HepG2 (cell line): ENCODE data around the gene CNP. TPM values are rescaled to one million over a fixed set of nuclear protein-coding genes. Genes with fewer than 3 reads are reported as not detected.

Experiments used
- AGO2 ChIP-seq: fragments of 200-400 bp; formaldehyde crosslinking; optimal IDR thresholded peaks from 2 replicates; pipeline ENCODE3; 2017; ENCODE audit warnings: mild to moderate bottlenecking, low read depth, low read length, moderate library complexity
- CSRNP1 ChIP-seq: sonication (generic); formaldehyde crosslinking; IDR thresholded peaks from 2 replicates; pipeline ENCODE4 v1.8.1; 2023; ENCODE audit warnings: mild to moderate bottlenecking, missing genetic modification reagents
- MIER3 ChIP-seq: IDR thresholded peaks from 2 replicates; pipeline ENCODE4 v1.6.1; 2016; ENCODE audit warnings: missing compliant biosample characterization, borderline replicate concordance
- MLLT10 ChIP-seq: sonication (generic); formaldehyde crosslinking; IDR thresholded peaks from 2 replicates; pipeline ENCODE4 v1.4.0; 2020; ENCODE audit warnings: missing genetic modification reagents
- SMC3 ChIP-seq: IDR thresholded peaks from 2 replicates; pipeline ENCODE4 v1.6.1; 2011; ENCODE audit warnings: low read length, improper control_type of control experiment
- SNAI1 ChIP-seq: sonication (generic); formaldehyde crosslinking; IDR thresholded peaks from 2 replicates; pipeline ENCODE4 v1.5.0; 2020; ENCODE audit warnings: mild to moderate bottlenecking, missing genetic modification reagents, borderline replicate concordance
- SNRNP70 ChIP-seq: fragments of 200-400 bp; formaldehyde crosslinking; IDR thresholded peaks from 2 replicates; pipeline ENCODE4 v1.6.1; 2017; ENCODE audit warnings: mild to moderate bottlenecking, low read depth, low read length, moderate library complexity
- SP2 ChIP-seq: sonication (generic); formaldehyde crosslinking; IDR thresholded peaks from 2 replicates; pipeline ENCODE4 v1.5.1; 2020; ENCODE audit warnings: mild to moderate bottlenecking, missing genetic modification reagents
- SRSF4 ChIP-seq: fragments of 200-400 bp; formaldehyde crosslinking; IDR thresholded peaks from one replicate; pipeline ENCODE4 v1.6.1; 2018; ENCODE audit warnings: mild to moderate bottlenecking, low read depth, low read length, moderate library complexity; ENCODE audit not compliant: poor library complexity, severe bottlenecking
- TBL1XR1 ChIP-seq: fragments of 150-350 bp; IDR thresholded peaks from 2 replicates; pipeline ENCODE4 v1.6.1; 2014; ENCODE audit warnings: borderline replicate concordance, low read length; ENCODE audit not compliant: partially characterized antibody
- ZFAT ChIP-seq: sonication (generic); formaldehyde crosslinking; conservative IDR thresholded peaks from 2 replicates; pipeline ENCODE4 v1.8.1; 2023; ENCODE audit warnings: missing genetic modification reagents, inconsistent platforms
- ZFP36L2 ChIP-seq: sonication (generic); formaldehyde crosslinking; IDR thresholded peaks from 2 replicates; pipeline ENCODE4 v1.4.0; 2020; ENCODE audit warnings: missing genetic modification reagents
- ZNF207 ChIP-seq: fragments of 450-650 bp; IDR thresholded peaks from 2 replicates; pipeline ENCODE4 v1.6.1; 2016; ENCODE audit warnings: antibody characterized with exemption, borderline replicate concordance
- ZNF251 ChIP-seq: sonication (generic); formaldehyde crosslinking; IDR thresholded peaks from 2 replicates; pipeline ENCODE4 v1.9.0; 2021; ENCODE audit warnings: mild to moderate bottlenecking, missing genetic modification reagents
- ZNF33B ChIP-seq: sonication (generic); formaldehyde crosslinking; IDR thresholded peaks from 2 replicates; pipeline ENCODE4 v1.5.1; 2020; ENCODE audit warnings: mild to moderate bottlenecking, missing genetic modification reagents
- ZNF354B ChIP-seq: sonication (generic); formaldehyde crosslinking; IDR thresholded peaks from 2 replicates; pipeline ENCODE4 v1.8.0; 2022; ENCODE audit warnings: mild to moderate bottlenecking, missing genetic modification reagents
- polyA plus RNA-seq, 8 experiments: library from polyadenylated mRNA; depleted of rRNA in 3 of 8; stranded (reverse) in 7 of 8; unstranded in 1 of 8; fragments of >200 nt; fragmentation: Illumina TruSeq in 4 of 8; extraction: Trizol in 4 of 8; gene quantifications; 2 replicates each; pipeline versions ENCODE4 v1.2.1 to v1.2.3, GENCODE V29; 2011 to 2016; ENCODE audit warnings: low read depth in 4 of 8, missing spikeins in 1 of 8, mixed read lengths in 1 of 8; ENCODE audit not compliant: insufficient read depth in 1 of 8
- total RNA-seq, 5 experiments: library from RNA; depleted of rRNA; stranded (reverse); fragments of >200 nt; fragmentation: Illumina TruSeq; extraction: Trizol; gene quantifications; 2 replicates each; pipeline ENCODE4 v1.2.3, GENCODE V29; 2016; ENCODE audit warnings: low read depth in 1 of 5
- TF ChIP-seq, protein P1 (sequence below): IDR thresholded peaks from 2 replicates; pipeline ENCODE4 v1.6.1; 2016; ENCODE audit warnings: low read depth
- TF ChIP-seq, protein P2 (sequence below): sonication (generic); formaldehyde crosslinking; IDR thresholded peaks from 2 replicates; pipeline ENCODE4 v1.8.0; 2022; ENCODE audit warnings: mild to moderate bottlenecking, missing genetic modification reagents, borderline replicate concordance
- TF ChIP-seq, protein P3 (sequence below): sonication (generic); formaldehyde crosslinking; IDR thresholded peaks from 2 replicates; pipeline ENCODE4 v1.5.1; 2020; ENCODE audit warnings: mild to moderate bottlenecking, missing genetic modification reagents, borderline replicate concordance
- TF ChIP-seq, protein P4 (sequence below): sonication (generic); formaldehyde crosslinking; IDR thresholded peaks from 2 replicates; pipeline ENCODE4 v1.4.0; 2020; ENCODE audit warnings: mild to moderate bottlenecking, missing genetic modification reagents
- TF ChIP-seq, protein P5 (sequence below): IDR thresholded peaks from 2 replicates; pipeline ENCODE4 v1.6.1; 2016; ENCODE audit warnings: missing compliant biosample characterization, missing genetic modification reagents, borderline replicate concordance

The CNP gene
- total and polyA plus RNA-seq, 2 of the 13 experiments (the other 11 are each of a cell fraction or from before 2014, with no cell fraction given): 97.2 to 161 TPM

GRCh38 chr17:41966463-41967140, at the start of gene CNP (continued):
- TF ChIP-seq, protein P1, sequence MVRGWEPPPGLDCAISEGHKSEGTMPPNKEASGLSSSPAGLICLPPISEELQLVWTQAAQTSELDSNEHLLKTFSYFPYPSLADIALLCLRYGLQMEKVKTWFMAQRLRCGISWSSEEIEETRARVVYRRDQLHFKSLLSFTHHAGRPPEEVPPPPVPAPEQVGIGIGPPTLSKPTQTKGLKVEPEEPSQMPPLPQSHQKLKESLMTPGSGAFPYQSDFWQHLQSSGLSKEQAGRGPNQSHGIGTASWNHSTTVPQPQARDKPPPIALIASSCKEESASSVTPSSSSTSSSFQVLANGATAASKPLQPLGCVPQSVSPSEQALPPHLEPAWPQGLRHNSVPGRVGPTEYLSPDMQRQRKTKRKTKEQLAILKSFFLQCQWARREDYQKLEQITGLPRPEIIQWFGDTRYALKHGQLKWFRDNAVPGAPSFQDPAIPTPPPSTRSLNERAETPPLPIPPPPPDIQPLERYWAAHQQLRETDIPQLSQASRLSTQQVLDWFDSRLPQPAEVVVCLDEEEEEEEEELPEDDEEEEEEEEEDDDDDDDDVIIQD (CRISPR knock-in tag): peak; percentile 51; the same call in 1 of the 2 replicates
- TF ChIP-seq TBL1XR1 (peak; percentile 12), SMC3 (no peak), AGO2 (no peak), SNAI1 (CRISPR knock-in tag) (no peak), CSRNP1 (no peak), ZFP36L2 (no peak), ZNF33B (peak; percentile 59; the same call in 1 of the 2 replicates), ZNF207 (no peak), ZNF354B (CRISPR knock-in tag) (no peak; the same call in 1 of the 2 replicates), ZNF251 (CRISPR knock-in tag) (peak; percentile 38; the same call in 1 of the 2 replicates), SNRNP70 (no peak), MLLT10 (CRISPR knock-in tag) (no peak), SP2 (CRISPR knock-in tag) (peak; percentile 51), SRSF4 (no peak), ZFAT (peak; percentile 56; the same call in 1 of the 2 replicates), MIER3 (CRISPR knock-in tag) (peak; percentile 44; the same call in 1 of the 2 replicates)
- TF ChIP-seq, protein P2, sequence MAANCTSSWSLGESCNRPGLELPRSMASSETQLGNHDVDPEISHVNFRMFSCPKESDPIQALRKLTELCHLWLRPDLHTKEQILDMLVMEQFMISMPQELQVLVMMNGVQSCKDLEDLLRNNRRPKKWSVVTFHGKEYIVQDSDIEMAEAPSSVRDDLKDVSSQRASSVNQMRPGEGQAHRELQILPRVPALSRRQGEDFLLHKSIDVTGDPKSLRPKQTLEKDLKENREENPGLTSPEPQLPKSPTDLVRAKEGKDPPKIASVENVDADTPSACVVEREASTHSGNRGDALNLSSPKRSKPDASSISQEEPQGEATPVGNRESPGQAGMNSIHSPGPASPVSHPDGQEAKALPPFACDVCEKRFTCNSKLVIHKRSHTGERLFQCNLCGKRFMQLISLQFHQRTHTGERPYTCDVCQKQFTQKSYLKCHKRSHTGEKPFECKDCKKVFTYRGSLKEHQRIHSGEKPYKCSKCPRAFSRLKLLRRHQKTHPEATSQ (CRISPR knock-in tag): peak; percentile 76; the same call in 1 of the 2 replicates
- TF ChIP-seq, protein P3, sequence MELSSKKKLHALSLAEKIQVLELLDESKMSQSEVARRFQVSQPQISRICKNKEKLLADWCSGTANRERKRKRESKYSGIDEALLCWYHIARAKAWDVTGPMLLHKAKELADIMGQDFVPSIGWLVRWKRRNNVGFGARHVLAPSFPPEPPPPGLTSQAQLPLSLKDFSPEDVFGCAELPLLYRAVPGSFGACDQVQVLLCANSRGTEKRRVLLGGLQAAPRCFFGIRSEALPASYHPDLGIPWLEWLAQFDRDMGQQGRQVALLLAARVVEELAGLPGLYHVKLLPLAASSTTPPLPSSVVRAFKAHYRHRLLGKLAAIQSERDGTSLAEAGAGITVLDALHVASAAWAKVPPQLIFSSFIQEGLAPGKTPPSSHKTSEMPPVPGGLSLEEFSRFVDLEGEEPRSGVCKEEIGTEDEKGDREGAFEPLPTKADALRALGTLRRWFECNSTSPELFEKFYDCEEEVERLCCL (CRISPR knock-in tag): no peak
- TF ChIP-seq, protein P4, sequence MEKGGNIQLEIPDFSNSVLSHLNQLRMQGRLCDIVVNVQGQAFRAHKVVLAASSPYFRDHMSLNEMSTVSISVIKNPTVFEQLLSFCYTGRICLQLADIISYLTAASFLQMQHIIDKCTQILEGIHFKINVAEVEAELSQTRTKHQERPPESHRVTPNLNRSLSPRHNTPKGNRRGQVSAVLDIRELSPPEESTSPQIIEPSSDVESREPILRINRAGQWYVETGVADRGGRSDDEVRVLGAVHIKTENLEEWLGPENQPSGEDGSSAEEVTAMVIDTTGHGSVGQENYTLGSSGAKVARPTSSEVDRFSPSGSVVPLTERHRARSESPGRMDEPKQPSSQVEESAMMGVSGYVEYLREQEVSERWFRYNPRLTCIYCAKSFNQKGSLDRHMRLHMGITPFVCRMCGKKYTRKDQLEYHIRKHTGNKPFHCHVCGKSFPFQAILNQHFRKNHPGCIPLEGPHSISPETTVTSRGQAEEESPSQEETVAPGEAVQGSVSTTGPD (CRISPR knock-in tag): no peak
- TF ChIP-seq, protein P5, sequence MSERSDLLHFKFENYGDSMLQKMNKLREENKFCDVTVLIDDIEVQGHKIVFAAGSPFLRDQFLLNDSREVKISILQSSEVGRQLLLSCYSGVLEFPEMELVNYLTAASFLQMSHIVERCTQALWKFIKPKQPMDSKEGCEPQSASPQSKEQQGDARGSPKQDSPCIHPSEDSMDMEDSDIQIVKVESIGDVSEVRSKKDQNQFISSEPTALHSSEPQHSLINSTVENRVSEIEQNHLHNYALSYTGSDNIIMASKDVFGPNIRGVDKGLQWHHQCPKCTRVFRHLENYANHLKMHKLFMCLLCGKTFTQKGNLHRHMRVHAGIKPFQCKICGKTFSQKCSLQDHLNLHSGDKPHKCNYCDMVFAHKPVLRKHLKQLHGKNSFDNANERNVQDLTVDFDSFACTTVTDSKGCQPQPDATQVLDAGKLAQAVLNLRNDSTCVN: no peak
